IMR-90 (cell line): ENCODE measurements around the gene SURF1. TPM values are rescaled to one million over a fixed set of nuclear protein-coding genes. Genes with fewer than 3 reads are reported as not detected.

Source experiments
- ATAC-seq: fragments of 200-7000 bp; cut with Tn5 transposase; 2 replicates; pipeline ENCODE4 v1.9.1; 2020; ENCODE audit warnings: low read depth, mild to moderate bottlenecking, moderate library complexity
- BruUV-seq: library from RNA; stranded (reverse); fragments of 400-500 nt; replicated peaks from 2 replicates; lab custom pipeline; 2021; lab: Mats Ljungman, UMichigan
- CTCF ChIA-PET: fragments of 300-600 bp; formaldehyde crosslinking; extraction: SDS; loops from one replicate; lab custom pipeline; 2021; ENCODE audit warnings: antibody characterized with exemption; lab: Yijun Ruan, JAX
- POLR2A ChIA-PET: fragments of 300-600 bp; sonication (Branson Sonifier 250); formaldehyde crosslinking; loops from one replicate; lab custom pipeline; 2022; ENCODE audit warnings: antibody characterized with exemption; ENCODE audit not compliant: unreplicated experiment; lab: Charles Lee
- DNase-seq: peaks from one replicate; pipeline ENCODE4 v3.0.0; 2013
- H2AFZ ChIP-seq: replicated peaks from 2 replicates; pipeline ENCODE3; 2013; ENCODE audit warnings: low read length, mild to moderate bottlenecking; ENCODE audit not compliant: poor library complexity
- H2AK5ac ChIP-seq: 2 replicates; pipeline ENCODE4 v1.6.1; 2013; ENCODE audit warnings: low read depth, low read length, inconsistent platforms
- H2AK9ac ChIP-seq: replicated peaks from 2 replicates; pipeline ENCODE3; 2013; ENCODE audit warnings: mild to moderate bottlenecking, low read depth, low read length, moderate library complexity; ENCODE audit not compliant: poor library complexity
- H2BK120ac ChIP-seq: 2 replicates; pipeline ENCODE4 v1.6.1; 2013; ENCODE audit warnings: low read depth, low read length, inconsistent platforms
- H2BK15ac ChIP-seq: 3 replicates; pipeline ENCODE4 v1.6.1; 2013; ENCODE audit warnings: low read depth, low read length, inconsistent platforms
- H2BK20ac ChIP-seq: 2 replicates; pipeline ENCODE4 v1.6.1; 2013; ENCODE audit warnings: low read depth, mild to moderate bottlenecking, inconsistent platforms, low read length, moderate library complexity
- H2BK5ac ChIP-seq: 2 replicates; pipeline ENCODE4 v1.6.1; 2013; ENCODE audit warnings: mild to moderate bottlenecking, low read depth, low read length, inconsistent platforms; ENCODE audit not compliant: poor library complexity, severe bottlenecking
- H3K14ac ChIP-seq: replicated peaks from 2 replicates; pipeline ENCODE4 v1.6.1; 2013; ENCODE audit warnings: low read depth, low read length, inconsistent platforms
- H3K18ac ChIP-seq: 2 replicates; pipeline ENCODE4 v1.6.1; 2013; ENCODE audit warnings: low read depth, low read length, control low read depth
- H3K23ac ChIP-seq: 2 replicates; pipeline ENCODE4 v1.6.1; 2013; ENCODE audit warnings: low read depth, low read length, inconsistent platforms
- H3K27ac ChIP-seq: 2 replicates; pipeline ENCODE4 v1.5.1; 2013; ENCODE audit warnings: mild to moderate bottlenecking, control low read depth, low read length; ENCODE audit not compliant: insufficient read depth
- H3K27me3 ChIP-seq: 2 replicates; pipeline ENCODE4 v1.6.1; 2013; ENCODE audit warnings: low read length; ENCODE audit not compliant: control insufficient read depth, insufficient read depth
- H3K36me3 ChIP-seq: 2 replicates; pipeline ENCODE4 v1.6.1; 2013; ENCODE audit warnings: low read length, mixed read lengths; ENCODE audit not compliant: control insufficient read depth, insufficient read depth
- H3K4ac ChIP-seq: 2 replicates; pipeline ENCODE4 v1.6.1; 2013; ENCODE audit warnings: low read depth, low read length, inconsistent platforms
- H3K4me1 ChIP-seq: 2 replicates; pipeline ENCODE4 v1.6.1; 2013; ENCODE audit warnings: low read length, mixed read lengths; ENCODE audit not compliant: control insufficient read depth, insufficient read depth
- H3K4me2 ChIP-seq: 2 replicates; pipeline ENCODE4 v1.6.1; 2013; ENCODE audit warnings: low read depth, mild to moderate bottlenecking, control low read depth, low read length, moderate library complexity
- H3K4me3 ChIP-seq: 2 replicates; pipeline ENCODE4 v1.5.1; 2013; ENCODE audit warnings: low read depth, mild to moderate bottlenecking, control low read depth, low read length, moderate library complexity; ENCODE audit not compliant: insufficient read depth
- H3K56ac ChIP-seq: 2 replicates; pipeline ENCODE4 v1.6.1; 2013; ENCODE audit warnings: low read length, inconsistent platforms; ENCODE audit not compliant: insufficient read depth; ENCODE audit errors: extremely low read depth
- H3K79me1 ChIP-seq, 2 experiments: 2 replicates each; pipeline ENCODE4 v1.6.1; 2013; ENCODE audit warnings: low read length in 2 of 2, inconsistent platforms in 1 of 2, low read depth in 1 of 2
- H3K9ac ChIP-seq: 2 replicates; pipeline ENCODE4 v1.6.1; 2013; ENCODE audit warnings: low read depth, low read length, control low read depth
- H3K9me1 ChIP-seq: 2 replicates; pipeline ENCODE4 v1.6.1; 2013; ENCODE audit warnings: low read length, inconsistent platforms; ENCODE audit not compliant: insufficient read depth
- H3K9me3 ChIP-seq: 2 replicates; pipeline ENCODE4 v1.6.1; 2013; ENCODE audit warnings: low read length; ENCODE audit not compliant: control insufficient read depth, insufficient read depth
- H4K20me1 ChIP-seq: 2 replicates; pipeline ENCODE4 v1.6.1; 2013; ENCODE audit warnings: low read length, inconsistent platforms; ENCODE audit not compliant: insufficient read depth
- H4K5ac ChIP-seq: 2 replicates; pipeline ENCODE4 v1.6.1; 2013; ENCODE audit warnings: mild to moderate bottlenecking, low read depth, low read length, control low read depth
- H4K8ac ChIP-seq, 2 experiments: 2 replicates each; pipeline ENCODE4 v1.6.1; 2013; ENCODE audit warnings: low read depth in 2 of 2, low read length in 2 of 2, control low read depth in 1 of 2, inconsistent platforms in 1 of 2
- H4K91ac ChIP-seq: 2 replicates; pipeline ENCODE4 v1.6.1; 2013; ENCODE audit warnings: low read depth, low read length, inconsistent platforms; ENCODE audit not compliant: insufficient read depth
- BHLHE40 ChIP-seq: fragments of 150-350 bp; IDR thresholded peaks from 2 replicates; pipeline ENCODE4 v1.6.1; 2016; ENCODE audit warnings: mild to moderate bottlenecking, low read depth, low read length
- CEBPB ChIP-seq: IDR thresholded peaks from 2 replicates; pipeline ENCODE4 v1.6.1; 2012; ENCODE audit warnings: low read depth, low read length, improper control_type of control experiment
- CHD1 ChIP-seq: IDR thresholded peaks from 2 replicates; pipeline ENCODE4 v1.6.1; 2012; ENCODE audit warnings: low read depth, low read length, improper control_type of control experiment
- FOS ChIP-seq: fragments of 150-350 bp; IDR thresholded peaks from 2 replicates; pipeline ENCODE4 v1.6.1; 2016; ENCODE audit warnings: low read depth, low read length
- MAFK ChIP-seq: IDR thresholded peaks from 2 replicates; pipeline ENCODE4 v1.6.1; 2012; ENCODE audit warnings: low read depth, low read length, improper control_type of control experiment
- MAZ ChIP-seq: IDR thresholded peaks from 2 replicates; pipeline ENCODE4 v1.6.1; 2012; ENCODE audit warnings: low read depth, mild to moderate bottlenecking, low read length, improper control_type of control experiment, moderate library complexity, borderline replicate concordance
- MXI1 ChIP-seq: IDR thresholded peaks from 2 replicates; pipeline ENCODE4 v1.6.1; 2012; ENCODE audit warnings: low read depth, mild to moderate bottlenecking, low read length, moderate library complexity, borderline replicate concordance
- NFE2L2 ChIP-seq: fragments of 150-350 bp; IDR thresholded peaks from 2 replicates; pipeline ENCODE4 v1.6.1; 2016; ENCODE audit warnings: low read depth, mild to moderate bottlenecking, low read length
- POLR2A ChIP-seq: IDR thresholded peaks from 2 replicates; pipeline ENCODE4 v1.6.1; 2012; ENCODE audit warnings: mild to moderate bottlenecking, low read depth, low read length
- RAD21 ChIP-seq: IDR thresholded peaks from 2 replicates; pipeline ENCODE4 v1.6.1; 2012; ENCODE audit warnings: low read length, improper control_type of control experiment
- RCOR1 ChIP-seq: IDR thresholded peaks from 2 replicates; pipeline ENCODE4 v1.6.1; 2012; ENCODE audit warnings: mild to moderate bottlenecking, low read length, improper control_type of control experiment; ENCODE audit not compliant: insufficient replicate concordance
- RFX5 ChIP-seq: IDR thresholded peaks from 2 replicates; pipeline ENCODE4 v1.8.0; 2012; ENCODE audit warnings: low read depth, mild to moderate bottlenecking, low read length, moderate library complexity
- SMC3 ChIP-seq: fragments of 150-350 bp; IDR thresholded peaks from 2 replicates; pipeline ENCODE4 v1.6.1; 2016; ENCODE audit warnings: low read depth, mild to moderate bottlenecking, antibody characterized with exemption, low read length, moderate library complexity
- WGBS, 2 experiments: methylation state at CpG; one replicate each; pipeline versions ENCODE4 v1.1.5 to v1.1.7; 2013; ENCODE audit warnings: missing lambda C conversion rate in 2 of 2; ENCODE audit not compliant: insufficient read length in 1 of 2; ENCODE audit errors: extremely low coverage in 2 of 2; 5-methylcytosine and 5-hydroxymethylcytosine counted together
- dilution Hi-C: fragments of 300-500 bp; cut with HindIII; formaldehyde crosslinking; loops from one replicate; pipeline ENCODE4 v1.14.3; 2018; ENCODE audit warnings: low sequenced_read_pairs; ENCODE audit not compliant: unreplicated experiment
- in situ Hi-C: fragments of 300-500 bp; cut with MboI; formaldehyde crosslinking; loops from 3 replicates; pipeline ENCODE4 v1.14.3; 2019; ENCODE audit warnings: low sequenced_read_pairs, inconsistent platforms, mixed read lengths
- intact Hi-C: fragments of 100-400 bp; cut with micrococcal nuclease; formaldehyde crosslinking; loops from 2 replicates; pipeline ENCODE4 v1.10.0; 2022
- polyA plus RNA-seq, 3 experiments: library from polyadenylated mRNA; depleted of rRNA; stranded (reverse); fragments of >200 nt; gene quantifications; 2 replicates each; pipeline ENCODE4 v1.2.3, GENCODE V29; 2012; ENCODE audit warnings: low replicate concordance in 1 of 3
- total RNA-seq: library from RNA; depleted of rRNA; stranded (reverse); fragments of >200 nt; gene quantifications from 2 replicates; pipeline ENCODE4 v1.2.3, GENCODE V29; 2012
- TF ChIP-seq, protein P1 (sequence below): fragments of 150-350 bp; IDR thresholded peaks from 2 replicates; pipeline ENCODE4 v1.6.1; 2017; ENCODE audit warnings: mild to moderate bottlenecking, antibody characterized with exemption, low read length, low read depth
- TF ChIP-seq, protein P2 (sequence below): conservative IDR thresholded peaks from 2 replicates; pipeline ENCODE4 v1.5.1; 2012; ENCODE audit warnings: mild to moderate bottlenecking, low read depth, low read length, improper control_type of control experiment
- TF ChIP-seq, protein P3 (sequence below): fragments of 150-350 bp; IDR thresholded peaks from 2 replicates; pipeline ENCODE4 v1.6.1; 2016; ENCODE audit warnings: low read depth, mild to moderate bottlenecking, low read length, moderate library complexity, borderline replicate concordance

Gene SURF1
- total and polyA plus RNA-seq, 2 of the 4 experiments (the other 2 are of a cell fraction): 15.1 to 24.5 TPM

DNA sequence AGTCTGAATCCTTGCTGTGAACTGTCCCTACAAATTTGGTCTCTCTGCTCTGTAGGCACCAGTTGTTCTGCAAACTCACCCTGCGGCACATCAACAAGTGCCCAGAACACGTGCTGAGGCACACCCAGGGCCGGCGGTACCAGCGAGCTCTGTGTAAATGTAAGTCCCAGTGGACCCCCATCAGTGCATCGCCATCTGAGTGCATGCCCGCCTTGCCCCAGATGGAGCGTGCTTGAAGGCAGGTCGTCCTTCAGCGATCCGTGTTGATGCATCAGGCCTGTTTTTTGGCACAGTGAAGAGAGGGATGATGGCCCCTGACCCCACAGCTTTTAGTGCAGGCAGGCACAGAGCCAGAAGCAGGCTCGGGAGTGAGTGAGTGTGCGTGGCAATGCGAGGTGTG lies 1.4 kb upstream of the SURF1 start:
- Histone ChIP-seq H2BK15ac (no peak overlapping the region), H3K27ac (no peak overlapping the region), H2BK120ac (no peak overlapping the region), H3K4me3 (no peak overlapping the region), H4K8ac (no peak overlapping the region), H3K18ac (no peak overlapping the region), H4K5ac (no peak overlapping the region), H3K36me3 (peaks cover 42% of the 10 kb centered on the region), H3K14ac (no peak overlapping the region), H3K9ac (no peak overlapping the region), H4K20me1 (peaks cover 51% of the 10 kb centered on the region), H2AK5ac (no peak overlapping the region), H3K27me3 (no peaks in the 10 kb centered on the region), H3K23ac (no peak overlapping the region), H2BK20ac (no peak overlapping the region), H3K4me1 (peaks cover 10% of the 10 kb centered on the region; the same call in 1 of the 2 replicates), H3K9me1 (no peaks in the 10 kb centered on the region; the same call in 1 of the 2 replicates), H3K79me1 (peaks cover 31 to 78% of the 10 kb centered on the region in 2 experiments), H4K91ac (no peak overlapping the region), H2AFZ (no peak overlapping the region), H3K4ac (no peak overlapping the region), H2AK9ac (peak overlapping the region; percentile 47), H2BK5ac (no peak overlapping the region), H3K4me2 (no peak overlapping the region; the same call in 1 of the 2 replicates), H3K56ac (no peak overlapping the region), H3K9me3 (no peaks in the 10 kb centered on the region)
- in situ Hi-C loops: no loop called here
- no peak for DNase-seq
- dilution Hi-C loops: no loop called here
- POLR2A ChIA-PET: interaction anchor here (1.1 kb wide), 1 partner anchor 10 kb away, joined by 6 read pairs; the partner anchor contains the start of genes MED22 and RPL7A
- BruUV-seq: no TSS peak
- intact Hi-C loops: loop anchor here (2.0 kb wide), 1 partner anchor 129 kb away; no protein-coding TSS in a partner anchor
- no peak for ATAC-seq
- 40% methylated on average over 6 of the region's 14 CpGs; no CpG with 5 or more reads in 1 of the 2 experiments for WGBS, 2 experiments
- TF ChIP-seq MAFK (no peak), BHLHE40 (no peak), RAD21 (no peak), MAZ (no peak), RFX5 (no peak), SMC3 (no peak), FOS (no peak), NFE2L2 (no peak), CEBPB (no peak), RCOR1 (no peak), POLR2A (no peak), CHD1 (no peak), MXI1 (no peak)
- TF ChIP-seq, protein P1, sequence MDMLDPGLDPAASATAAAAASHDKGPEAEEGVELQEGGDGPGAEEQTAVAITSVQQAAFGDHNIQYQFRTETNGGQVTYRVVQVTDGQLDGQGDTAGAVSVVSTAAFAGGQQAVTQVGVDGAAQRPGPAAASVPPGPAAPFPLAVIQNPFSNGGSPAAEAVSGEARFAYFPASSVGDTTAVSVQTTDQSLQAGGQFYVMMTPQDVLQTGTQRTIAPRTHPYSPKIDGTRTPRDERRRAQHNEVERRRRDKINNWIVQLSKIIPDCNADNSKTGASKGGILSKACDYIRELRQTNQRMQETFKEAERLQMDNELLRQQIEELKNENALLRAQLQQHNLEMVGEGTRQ: no peak
- TF ChIP-seq, protein P2, sequence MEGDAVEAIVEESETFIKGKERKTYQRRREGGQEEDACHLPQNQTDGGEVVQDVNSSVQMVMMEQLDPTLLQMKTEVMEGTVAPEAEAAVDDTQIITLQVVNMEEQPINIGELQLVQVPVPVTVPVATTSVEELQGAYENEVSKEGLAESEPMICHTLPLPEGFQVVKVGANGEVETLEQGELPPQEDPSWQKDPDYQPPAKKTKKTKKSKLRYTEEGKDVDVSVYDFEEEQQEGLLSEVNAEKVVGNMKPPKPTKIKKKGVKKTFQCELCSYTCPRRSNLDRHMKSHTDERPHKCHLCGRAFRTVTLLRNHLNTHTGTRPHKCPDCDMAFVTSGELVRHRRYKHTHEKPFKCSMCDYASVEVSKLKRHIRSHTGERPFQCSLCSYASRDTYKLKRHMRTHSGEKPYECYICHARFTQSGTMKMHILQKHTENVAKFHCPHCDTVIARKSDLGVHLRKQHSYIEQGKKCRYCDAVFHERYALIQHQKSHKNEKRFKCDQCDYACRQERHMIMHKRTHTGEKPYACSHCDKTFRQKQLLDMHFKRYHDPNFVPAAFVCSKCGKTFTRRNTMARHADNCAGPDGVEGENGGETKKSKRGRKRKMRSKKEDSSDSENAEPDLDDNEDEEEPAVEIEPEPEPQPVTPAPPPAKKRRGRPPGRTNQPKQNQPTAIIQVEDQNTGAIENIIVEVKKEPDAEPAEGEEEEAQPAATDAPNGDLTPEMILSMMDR: no peak
- TF ChIP-seq, protein P3, sequence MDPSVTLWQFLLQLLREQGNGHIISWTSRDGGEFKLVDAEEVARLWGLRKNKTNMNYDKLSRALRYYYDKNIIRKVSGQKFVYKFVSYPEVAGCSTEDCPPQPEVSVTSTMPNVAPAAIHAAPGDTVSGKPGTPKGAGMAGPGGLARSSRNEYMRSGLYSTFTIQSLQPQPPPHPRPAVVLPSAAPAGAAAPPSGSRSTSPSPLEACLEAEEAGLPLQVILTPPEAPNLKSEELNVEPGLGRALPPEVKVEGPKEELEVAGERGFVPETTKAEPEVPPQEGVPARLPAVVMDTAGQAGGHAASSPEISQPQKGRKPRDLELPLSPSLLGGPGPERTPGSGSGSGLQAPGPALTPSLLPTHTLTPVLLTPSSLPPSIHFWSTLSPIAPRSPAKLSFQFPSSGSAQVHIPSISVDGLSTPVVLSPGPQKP: no peak
- CTCF ChIA-PET: no interaction called here
